ENCODE results near the gene SOHLH2.

DNA sequence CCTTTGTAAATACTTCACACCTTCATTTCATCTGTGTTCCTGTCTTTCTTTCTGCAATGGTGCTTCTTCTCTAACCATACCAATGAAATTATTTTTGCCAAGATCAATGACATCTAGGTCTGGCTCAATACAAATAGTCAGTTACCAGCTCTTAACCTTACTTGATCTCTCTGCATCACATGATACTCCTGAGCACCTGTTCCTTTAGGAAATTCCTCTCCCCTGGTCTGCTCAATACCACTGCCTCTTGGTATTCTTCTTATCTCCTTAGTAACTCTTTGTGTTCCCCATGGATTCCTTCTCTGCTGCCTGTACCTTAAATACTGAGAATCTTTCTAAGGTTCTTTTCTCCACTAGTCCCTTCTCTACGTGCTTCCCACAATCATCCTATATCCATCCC, 25.9 kb downstream of the SOHLH2 start:
- TF ChIP-seq CTCF (IDR thresholded peaks at IDR 0.05) (no peak), POLR2A (IDR thresholded peaks at IDR 0.05) (no peak)

Measured in gastroesophageal sphincter (tissue), 3 donors.